ENCODE measurements around the gene PARP14.
A peak's percentile ranks its signal among the peaks of the same experiment; 100 is the strongest.
"Not testable (repeated sequence)": the region's sequence is repeated elsewhere in the genome, so short reads cannot be mapped to it uniquely, and the experiment has no call there.

Gene PARP14, protein sequence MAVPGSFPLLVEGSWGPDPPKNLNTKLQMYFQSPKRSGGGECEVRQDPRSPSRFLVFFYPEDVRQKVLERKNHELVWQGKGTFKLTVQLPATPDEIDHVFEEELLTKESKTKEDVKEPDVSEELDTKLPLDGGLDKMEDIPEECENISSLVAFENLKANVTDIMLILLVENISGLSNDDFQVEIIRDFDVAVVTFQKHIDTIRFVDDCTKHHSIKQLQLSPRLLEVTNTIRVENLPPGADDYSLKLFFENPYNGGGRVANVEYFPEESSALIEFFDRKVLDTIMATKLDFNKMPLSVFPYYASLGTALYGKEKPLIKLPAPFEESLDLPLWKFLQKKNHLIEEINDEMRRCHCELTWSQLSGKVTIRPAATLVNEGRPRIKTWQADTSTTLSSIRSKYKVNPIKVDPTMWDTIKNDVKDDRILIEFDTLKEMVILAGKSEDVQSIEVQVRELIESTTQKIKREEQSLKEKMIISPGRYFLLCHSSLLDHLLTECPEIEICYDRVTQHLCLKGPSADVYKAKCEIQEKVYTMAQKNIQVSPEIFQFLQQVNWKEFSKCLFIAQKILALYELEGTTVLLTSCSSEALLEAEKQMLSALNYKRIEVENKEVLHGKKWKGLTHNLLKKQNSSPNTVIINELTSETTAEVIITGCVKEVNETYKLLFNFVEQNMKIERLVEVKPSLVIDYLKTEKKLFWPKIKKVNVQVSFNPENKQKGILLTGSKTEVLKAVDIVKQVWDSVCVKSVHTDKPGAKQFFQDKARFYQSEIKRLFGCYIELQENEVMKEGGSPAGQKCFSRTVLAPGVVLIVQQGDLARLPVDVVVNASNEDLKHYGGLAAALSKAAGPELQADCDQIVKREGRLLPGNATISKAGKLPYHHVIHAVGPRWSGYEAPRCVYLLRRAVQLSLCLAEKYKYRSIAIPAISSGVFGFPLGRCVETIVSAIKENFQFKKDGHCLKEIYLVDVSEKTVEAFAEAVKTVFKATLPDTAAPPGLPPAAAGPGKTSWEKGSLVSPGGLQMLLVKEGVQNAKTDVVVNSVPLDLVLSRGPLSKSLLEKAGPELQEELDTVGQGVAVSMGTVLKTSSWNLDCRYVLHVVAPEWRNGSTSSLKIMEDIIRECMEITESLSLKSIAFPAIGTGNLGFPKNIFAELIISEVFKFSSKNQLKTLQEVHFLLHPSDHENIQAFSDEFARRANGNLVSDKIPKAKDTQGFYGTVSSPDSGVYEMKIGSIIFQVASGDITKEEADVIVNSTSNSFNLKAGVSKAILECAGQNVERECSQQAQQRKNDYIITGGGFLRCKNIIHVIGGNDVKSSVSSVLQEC (N-terminal part only)

DNA sequence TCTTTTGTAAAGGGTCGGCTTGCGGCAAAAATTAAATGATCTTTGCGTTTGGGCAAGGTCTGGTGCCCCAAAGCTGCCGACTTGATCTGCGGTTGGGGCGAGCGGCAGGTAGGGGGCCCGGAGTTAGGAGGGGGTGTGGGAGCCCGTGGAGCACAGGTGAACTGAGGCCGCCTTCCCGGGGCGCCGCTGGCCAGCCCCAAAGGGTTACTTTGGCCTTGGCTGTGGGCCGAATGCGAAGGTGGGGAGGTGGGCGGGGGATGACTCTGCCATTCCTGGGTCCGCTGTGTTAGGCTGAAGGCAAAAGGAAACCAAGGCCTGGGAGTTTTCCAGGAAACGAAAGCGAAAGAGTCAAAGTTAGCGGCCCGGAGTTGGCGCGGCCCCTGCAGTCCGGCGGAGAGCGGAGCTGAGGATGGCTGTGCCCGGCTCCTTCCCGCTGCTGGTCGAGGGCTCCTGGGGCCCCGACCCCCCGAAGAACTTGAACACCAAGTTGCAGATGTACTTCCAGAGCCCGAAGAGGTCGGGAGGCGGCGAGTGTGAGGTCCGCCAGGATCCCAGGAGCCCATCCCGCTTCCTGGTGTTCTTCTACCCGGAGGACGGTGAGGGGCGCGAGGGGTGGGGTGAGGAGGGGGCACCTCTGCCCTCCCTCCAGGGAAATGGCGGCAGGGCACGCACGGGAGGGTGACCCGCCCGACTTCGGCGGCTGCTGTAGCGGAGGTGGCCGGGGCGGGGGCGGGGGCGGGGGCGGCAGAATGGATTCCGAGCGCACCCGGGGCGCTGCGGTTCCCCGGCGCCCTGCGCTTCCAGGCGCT is at the start of gene PARP14:
PARP14 (plus strand) TSS at position 365 of the 809 bp plus-strand sequence; CDS start at position 410, 45 bp downstream.
- peak; percentile 20 to 37 for DNase-seq (ENCODE audit: low read depth in 2 of 2, low spot score in 1 of 2)

DNA sequence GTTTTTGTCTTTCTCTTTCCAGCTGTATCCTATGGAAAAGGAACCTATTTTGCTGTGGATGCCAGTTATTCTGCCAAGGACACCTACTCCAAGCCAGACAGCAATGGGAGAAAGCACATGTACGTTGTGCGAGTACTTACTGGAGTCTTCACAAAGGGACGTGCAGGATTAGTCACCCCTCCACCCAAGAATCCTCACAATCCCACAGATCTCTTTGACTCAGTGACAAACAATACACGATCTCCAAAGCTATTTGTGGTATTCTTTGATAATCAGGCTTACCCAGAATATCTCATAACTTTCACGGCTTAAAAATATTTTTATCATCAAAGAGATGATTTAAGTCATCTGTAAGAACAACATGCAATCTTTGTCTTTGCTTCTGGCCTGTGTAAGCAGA is 44.9 kb upstream of the PARP14 start:
- DNase-seq (ENCODE audit: low read depth in 2 of 2, low spot score in 1 of 2), result no peak

GRCh38 chr3:122636697-122637096 is 43.9 kb upstream of the PARP14 start:
- no peak for DNase-seq (ENCODE audit: low read depth in 2 of 2, low spot score in 1 of 2)

- DNase-seq (ENCODE audit: low read depth in 2 of 2, low spot score in 1 of 2), result no peak
Observed at GRCh38 chr3:122640437-122640999, 40.1 kb upstream of the PARP14 start.

DNA sequence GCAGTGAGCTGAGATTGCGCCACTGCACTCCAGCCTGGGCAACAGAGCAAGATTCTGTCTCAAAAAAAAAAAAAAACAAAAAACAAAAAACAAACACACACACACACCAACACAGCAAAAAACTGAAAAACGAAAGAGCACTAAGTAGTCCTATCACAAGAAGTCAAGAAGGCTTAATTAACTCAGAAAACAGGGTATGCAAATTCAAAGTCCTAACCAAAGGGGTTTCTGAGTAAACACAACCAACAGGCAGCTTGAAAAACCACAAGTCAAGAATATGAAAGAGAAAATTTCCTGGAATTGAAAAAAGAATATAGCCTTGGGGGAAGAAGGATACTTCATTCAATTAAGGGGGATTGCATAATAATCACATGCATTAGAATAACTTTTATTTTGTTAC is 37.7 kb upstream of the PARP14 start:
- no peak for DNase-seq (ENCODE audit: low read depth in 2 of 2, low spot score in 1 of 2)

GRCh38 chr3:122646146-122646988 is 34.3 kb upstream of the PARP14 start:
- DNase-seq (ENCODE audit: low read depth in 2 of 2, low spot score in 1 of 2), result no peak

DNA sequence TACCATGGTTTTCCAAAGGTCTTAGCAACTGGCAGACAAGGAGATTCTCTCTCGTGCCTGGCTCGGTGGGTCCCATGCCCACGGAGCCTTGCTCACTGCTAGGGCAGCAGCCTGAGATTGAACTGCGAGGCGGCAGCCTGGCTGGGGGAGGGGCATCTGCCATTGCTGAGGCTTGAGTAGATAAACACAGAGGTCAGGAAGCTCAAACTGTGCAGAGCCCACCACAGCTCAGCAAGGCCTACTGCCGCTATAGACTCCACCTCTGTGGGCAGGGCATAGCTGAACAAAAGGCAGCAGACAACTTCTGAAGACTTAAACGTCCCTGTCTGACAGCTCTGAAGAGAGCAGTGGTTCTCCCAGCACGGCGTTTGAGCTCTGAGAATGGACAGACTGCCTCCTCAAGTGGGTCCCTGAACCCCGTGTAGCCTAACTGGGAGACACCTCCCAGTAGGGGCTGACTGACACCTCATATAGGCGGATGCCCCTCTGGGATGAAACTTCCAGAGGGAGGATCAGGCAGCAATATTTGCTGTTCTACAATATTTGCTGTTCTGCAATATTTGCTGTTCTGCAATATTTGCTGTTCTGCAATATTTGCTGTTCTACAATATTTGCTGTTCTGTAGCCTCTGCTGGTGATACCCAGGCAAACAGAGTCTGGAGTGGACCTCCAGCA is 29.3 kb upstream of the PARP14 start:
- not testable (repeated sequence) for DNase-seq (ENCODE audit: low read depth in 2 of 2, low spot score in 1 of 2)

GRCh38 chr3:122651962-122652361 is 28.7 kb upstream of the PARP14 start:
- not testable (repeated sequence) for DNase-seq (ENCODE audit: low read depth in 2 of 2, low spot score in 1 of 2)

- DNase-seq (ENCODE audit: low read depth in 2 of 2, low spot score in 1 of 2), result not testable (repeated sequence)
Observed at GRCh38 chr3:122658336-122658735, 22.3 kb upstream of the PARP14 start.

DNA sequence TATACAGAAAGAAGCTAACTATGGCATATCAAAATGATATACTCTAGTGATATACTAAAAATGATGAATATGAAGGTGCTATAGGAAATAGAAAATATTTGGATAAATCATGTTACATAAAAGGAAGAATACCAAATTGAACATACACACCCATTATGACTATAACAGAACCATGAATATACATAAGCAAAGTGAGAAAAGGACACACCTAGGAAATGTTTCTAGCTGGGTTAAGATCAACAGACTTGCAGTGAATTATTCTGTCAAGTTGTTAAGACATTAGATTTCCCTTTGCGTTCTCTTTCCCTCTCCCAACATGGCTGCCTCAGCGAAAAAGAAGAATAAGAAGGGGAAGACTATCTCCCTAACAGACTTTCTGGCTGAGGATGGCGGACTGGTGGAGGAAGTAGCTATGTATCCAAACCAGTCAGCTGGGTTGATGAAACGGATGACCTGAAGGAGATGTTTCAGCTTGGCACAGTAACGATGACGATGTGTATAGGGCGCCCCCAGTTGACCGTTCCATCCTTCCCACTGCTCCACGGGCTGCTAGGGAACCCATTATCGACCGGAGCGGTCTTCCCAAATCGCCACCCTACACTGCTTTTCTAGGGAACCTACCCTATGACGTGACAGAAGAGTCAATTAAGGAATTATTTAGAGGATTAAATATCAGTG is 20.2 kb upstream of the PARP14 start:
- no peak for DNase-seq (ENCODE audit: low read depth in 2 of 2, low spot score in 1 of 2)

- no peak for DNase-seq (ENCODE audit: low read depth in 2 of 2, low spot score in 1 of 2)
Observed at GRCh38 chr3:122661633-122662032, 19.0 kb upstream of the PARP14 start.

DNA sequence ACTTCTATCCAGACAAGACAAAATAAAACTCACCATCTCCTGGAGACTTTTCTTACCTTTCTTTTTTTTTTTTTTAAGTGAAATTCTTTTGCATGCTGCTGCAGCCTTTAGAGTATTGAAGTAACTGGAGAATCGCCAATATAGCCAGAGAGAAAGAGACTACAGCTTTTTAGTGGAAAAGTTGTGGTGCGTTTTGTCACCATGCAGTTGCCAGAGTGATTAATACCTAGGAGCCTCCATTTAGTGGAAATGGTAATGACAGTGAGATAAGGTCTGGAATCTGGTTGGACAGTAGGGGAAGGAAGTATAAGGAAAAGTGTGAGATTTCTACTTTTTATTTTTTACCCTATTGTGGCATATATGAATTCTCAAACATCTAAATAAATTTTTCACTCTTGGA is 18.1 kb upstream of the PARP14 start:
- no peak for DNase-seq (ENCODE audit: low read depth in 2 of 2, low spot score in 1 of 2)

GRCh38 chr3:122665226-122665786 is 15.3 kb upstream of the PARP14 start:
- no peak for DNase-seq (ENCODE audit: low read depth in 2 of 2, low spot score in 1 of 2)

GRCh38 chr3:122665881-122666280 is 14.8 kb upstream of the PARP14 start:
- no peak for DNase-seq (ENCODE audit: low read depth in 2 of 2, low spot score in 1 of 2)

- no peak for DNase-seq (ENCODE audit: low read depth in 2 of 2, low spot score in 1 of 2)
Observed at GRCh38 chr3:122668930-122669730, 11.5 kb upstream of the PARP14 start.

DNA sequence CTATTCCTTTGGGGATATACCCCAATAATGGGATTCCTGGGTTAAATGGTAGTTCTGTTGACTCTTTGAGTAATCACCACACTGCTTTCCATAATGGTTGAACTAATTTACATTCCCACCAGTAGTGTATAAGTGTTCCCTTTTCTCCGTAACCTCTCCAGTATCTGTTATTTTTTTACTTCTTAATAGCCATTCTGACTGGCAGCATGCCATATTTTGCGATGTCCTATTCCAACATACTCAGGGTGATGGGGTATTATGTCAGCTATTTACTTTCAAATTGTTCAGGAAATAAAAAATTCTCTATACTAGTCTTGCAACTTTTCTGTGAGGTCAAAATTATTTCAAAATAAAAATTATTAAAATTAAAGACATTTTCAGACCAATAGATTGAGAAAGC is 9.1 kb upstream of the PARP14 start:
- DNase-seq (ENCODE audit: low read depth in 2 of 2, low spot score in 1 of 2), result no peak

GRCh38 chr3:122674339-122674738 is 6.3 kb upstream of the PARP14 start:
- DNase-seq (ENCODE audit: low read depth in 2 of 2, low spot score in 1 of 2), result no peak

All from stimulated activated CD8-positive, alpha-beta memory T cell treated with anti-CD3 and anti-CD28 coated beads, Interleukin-4, amount 100 ng/mL, for 1 hour (primary cell).